Stimulated activated CD4-positive, alpha-beta T cell treated with anti-CD3 and anti-CD28 coated beads, Interleukin-4, amount 100 ng/mL, for 24 hours (primary cell): Measurements from ENCODE around the gene HES1.
"Not testable (repeated sequence)": the region's sequence is repeated elsewhere in the genome, so short reads cannot be mapped to it uniquely, and the experiment has no call there.

Experiments
- DNase-seq: peaks from one replicate; pipeline ENCODE4 v3.0.0-alpha.2; 2020

Gene HES1

GRCh38 chr3:194142156-194142910 is 6.4 kb downstream of the HES1 start:
- DNase-seq, result no peak

GRCh38 chr3:194145702-194146101 is 9.8 kb downstream of the HES1 start:
- no peak for DNase-seq

GRCh38 chr3:194147679-194148078 is 11.7 kb downstream of the HES1 start:
- DNase-seq, result no peak

- DNase-seq, result no peak
Observed at GRCh38 chr3:194148383-194148782, 12.4 kb downstream of the HES1 start.

- no peak for DNase-seq
Observed at GRCh38 chr3:194150252-194150934, 14.4 kb downstream of the HES1 start.

GRCh38 chr3:194150935-194151302 is 15.0 kb downstream of the HES1 start:
- DNase-seq, result not testable (repeated sequence)

GRCh38 chr3:194154346-194154745 is 18.4 kb downstream of the HES1 start:
- DNase-seq, result no peak

- DNase-seq, result no peak
Observed at GRCh38 chr3:194156095-194156494, 20.1 kb downstream of the HES1 start.

- DNase-seq, result no peak
Observed at GRCh38 chr3:194158942-194159439, 23.0 kb downstream of the HES1 start.

GRCh38 chr3:194160158-194160557 is 24.2 kb downstream of the HES1 start:
- DNase-seq, result no peak

- DNase-seq, result no peak
Observed at GRCh38 chr3:194161131-194162045, 25.4 kb downstream of the HES1 start.

GRCh38 chr3:194162070-194162678 is 26.2 kb downstream of the HES1 start:
- no peak for DNase-seq

- no peak for DNase-seq
Observed at GRCh38 chr3:194162817-194163584, 27.1 kb downstream of the HES1 start.

GRCh38 chr3:194163697-194164096 is 27.7 kb downstream of the HES1 start:
- no peak for DNase-seq

- no peak for DNase-seq
Observed at GRCh38 chr3:194164861-194165260, 28.9 kb downstream of the HES1 start.

GRCh38 chr3:194165271-194166018 is 29.5 kb downstream of the HES1 start:
- DNase-seq, result no peak

GRCh38 chr3:194166682-194167479 is 30.9 kb downstream of the HES1 start:
- no peak for DNase-seq

GRCh38 chr3:194167480-194168282 is 31.7 kb downstream of the HES1 start:
- no peak for DNase-seq

- DNase-seq, result no peak
Observed at GRCh38 chr3:194168994-194169393, 33.0 kb downstream of the HES1 start.

- no peak for DNase-seq
Observed at GRCh38 chr3:194169595-194169994, 33.6 kb downstream of the HES1 start.
